IMR-90 (cell line): ENCODE results near the gene SLC13A5.

ENCODE experiments used
- BHLHE40 ChIP-seq: fragments of 150-350 bp; IDR thresholded peaks from 2 replicates; pipeline ENCODE4 v1.6.1; 2016; ENCODE audit warnings: mild to moderate bottlenecking, low read depth, low read length
- CEBPB ChIP-seq: IDR thresholded peaks from 2 replicates; pipeline ENCODE4 v1.6.1; 2012; ENCODE audit warnings: low read depth, low read length, improper control_type of control experiment
- CHD1 ChIP-seq: IDR thresholded peaks from 2 replicates; pipeline ENCODE4 v1.6.1; 2012; ENCODE audit warnings: low read depth, low read length, improper control_type of control experiment
- FOS ChIP-seq: fragments of 150-350 bp; IDR thresholded peaks from 2 replicates; pipeline ENCODE4 v1.6.1; 2016; ENCODE audit warnings: low read depth, low read length
- MAFK ChIP-seq: IDR thresholded peaks from 2 replicates; pipeline ENCODE4 v1.6.1; 2012; ENCODE audit warnings: low read depth, low read length, improper control_type of control experiment
- MXI1 ChIP-seq: IDR thresholded peaks from 2 replicates; pipeline ENCODE4 v1.6.1; 2012; ENCODE audit warnings: low read depth, mild to moderate bottlenecking, low read length, moderate library complexity, borderline replicate concordance
- NFE2L2 ChIP-seq: fragments of 150-350 bp; IDR thresholded peaks from 2 replicates; pipeline ENCODE4 v1.6.1; 2016; ENCODE audit warnings: low read depth, mild to moderate bottlenecking, low read length
- POLR2A ChIP-seq: IDR thresholded peaks from 2 replicates; pipeline ENCODE4 v1.6.1; 2012; ENCODE audit warnings: mild to moderate bottlenecking, low read depth, low read length
- RAD21 ChIP-seq: IDR thresholded peaks from 2 replicates; pipeline ENCODE4 v1.6.1; 2012; ENCODE audit warnings: low read length, improper control_type of control experiment
- RCOR1 ChIP-seq: IDR thresholded peaks from 2 replicates; pipeline ENCODE4 v1.6.1; 2012; ENCODE audit warnings: mild to moderate bottlenecking, low read length, improper control_type of control experiment; ENCODE audit not compliant: insufficient replicate concordance
- RFX5 ChIP-seq: IDR thresholded peaks from 2 replicates; pipeline ENCODE4 v1.8.0; 2012; ENCODE audit warnings: low read depth, mild to moderate bottlenecking, low read length, moderate library complexity
- TF ChIP-seq, protein P1 (sequence below): conservative IDR thresholded peaks from 2 replicates; pipeline ENCODE4 v1.5.1; 2012; ENCODE audit warnings: mild to moderate bottlenecking, low read depth, low read length, improper control_type of control experiment
- TF ChIP-seq, protein P2 (sequence below): fragments of 150-350 bp; IDR thresholded peaks from 2 replicates; pipeline ENCODE4 v1.6.1; 2016; ENCODE audit warnings: low read depth, mild to moderate bottlenecking, low read length, moderate library complexity, borderline replicate concordance
- TF ChIP-seq, protein P3 (sequence below): fragments of 150-350 bp; IDR thresholded peaks from 2 replicates; pipeline ENCODE4 v1.6.1; 2017; ENCODE audit warnings: mild to moderate bottlenecking, antibody characterized with exemption, low read length, low read depth

DNA sequence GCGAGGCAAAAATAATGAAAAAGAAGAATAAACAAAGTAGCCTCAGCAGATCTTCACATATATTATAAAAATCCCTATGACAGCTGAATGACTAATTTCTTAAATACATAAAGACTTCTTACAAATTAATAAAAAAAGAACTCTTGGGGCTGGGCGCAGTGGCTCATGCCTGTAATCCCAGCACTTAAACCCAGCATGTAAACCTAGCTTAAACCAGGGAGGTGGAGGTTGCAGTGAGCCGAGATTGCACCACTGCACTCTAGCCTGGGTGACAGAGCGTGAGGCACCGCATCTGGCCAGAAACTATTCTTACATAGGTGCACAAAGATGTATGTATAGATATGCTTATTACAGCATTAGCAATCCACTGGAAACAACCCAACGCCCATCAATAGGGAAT, 33.9 kb downstream of the SLC13A5 start:
- TF ChIP-seq, protein P1, sequence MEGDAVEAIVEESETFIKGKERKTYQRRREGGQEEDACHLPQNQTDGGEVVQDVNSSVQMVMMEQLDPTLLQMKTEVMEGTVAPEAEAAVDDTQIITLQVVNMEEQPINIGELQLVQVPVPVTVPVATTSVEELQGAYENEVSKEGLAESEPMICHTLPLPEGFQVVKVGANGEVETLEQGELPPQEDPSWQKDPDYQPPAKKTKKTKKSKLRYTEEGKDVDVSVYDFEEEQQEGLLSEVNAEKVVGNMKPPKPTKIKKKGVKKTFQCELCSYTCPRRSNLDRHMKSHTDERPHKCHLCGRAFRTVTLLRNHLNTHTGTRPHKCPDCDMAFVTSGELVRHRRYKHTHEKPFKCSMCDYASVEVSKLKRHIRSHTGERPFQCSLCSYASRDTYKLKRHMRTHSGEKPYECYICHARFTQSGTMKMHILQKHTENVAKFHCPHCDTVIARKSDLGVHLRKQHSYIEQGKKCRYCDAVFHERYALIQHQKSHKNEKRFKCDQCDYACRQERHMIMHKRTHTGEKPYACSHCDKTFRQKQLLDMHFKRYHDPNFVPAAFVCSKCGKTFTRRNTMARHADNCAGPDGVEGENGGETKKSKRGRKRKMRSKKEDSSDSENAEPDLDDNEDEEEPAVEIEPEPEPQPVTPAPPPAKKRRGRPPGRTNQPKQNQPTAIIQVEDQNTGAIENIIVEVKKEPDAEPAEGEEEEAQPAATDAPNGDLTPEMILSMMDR = no peak
- TF ChIP-seq POLR2A (no peak), MAFK (no peak), BHLHE40 (no peak), MXI1 (no peak), NFE2L2 (no peak), RAD21 (no peak), FOS (no peak), CEBPB (no peak), CHD1 (no peak), RCOR1 (no peak), RFX5 (no peak)
- TF ChIP-seq, protein P2, sequence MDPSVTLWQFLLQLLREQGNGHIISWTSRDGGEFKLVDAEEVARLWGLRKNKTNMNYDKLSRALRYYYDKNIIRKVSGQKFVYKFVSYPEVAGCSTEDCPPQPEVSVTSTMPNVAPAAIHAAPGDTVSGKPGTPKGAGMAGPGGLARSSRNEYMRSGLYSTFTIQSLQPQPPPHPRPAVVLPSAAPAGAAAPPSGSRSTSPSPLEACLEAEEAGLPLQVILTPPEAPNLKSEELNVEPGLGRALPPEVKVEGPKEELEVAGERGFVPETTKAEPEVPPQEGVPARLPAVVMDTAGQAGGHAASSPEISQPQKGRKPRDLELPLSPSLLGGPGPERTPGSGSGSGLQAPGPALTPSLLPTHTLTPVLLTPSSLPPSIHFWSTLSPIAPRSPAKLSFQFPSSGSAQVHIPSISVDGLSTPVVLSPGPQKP = no peak
- TF ChIP-seq, protein P3, sequence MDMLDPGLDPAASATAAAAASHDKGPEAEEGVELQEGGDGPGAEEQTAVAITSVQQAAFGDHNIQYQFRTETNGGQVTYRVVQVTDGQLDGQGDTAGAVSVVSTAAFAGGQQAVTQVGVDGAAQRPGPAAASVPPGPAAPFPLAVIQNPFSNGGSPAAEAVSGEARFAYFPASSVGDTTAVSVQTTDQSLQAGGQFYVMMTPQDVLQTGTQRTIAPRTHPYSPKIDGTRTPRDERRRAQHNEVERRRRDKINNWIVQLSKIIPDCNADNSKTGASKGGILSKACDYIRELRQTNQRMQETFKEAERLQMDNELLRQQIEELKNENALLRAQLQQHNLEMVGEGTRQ = no peak
